Esophagus muscularis mucosa (tissue), 3 donors: ENCODE results near the gene SLCO3A1.

Experiments used
- EP300 ChIP-seq: sonication (generic); formaldehyde crosslinking; IDR thresholded peaks from one replicate; pipeline ENCODE4 v1.6.1; 2017; ENCODE audit warnings: antibody characterized with exemption
- POLR2A ChIP-seq: fragments of 450-650 bp; IDR thresholded peaks from one replicate; pipeline ENCODE4 v1.6.1; 2017; ENCODE audit warnings: antibody characterized with exemption, moderate library complexity, mild to moderate bottlenecking, low read depth
- POLR2AphosphoS5 ChIP-seq, 2 donors: sonication (generic); formaldehyde crosslinking; IDR thresholded peaks; one replicate each; pipeline ENCODE4 v1.6.1; 2017; ENCODE audit warnings: antibody characterized with exemption in 2 of 2

- TF ChIP-seq EP300 (no peak), POLR2A (no peak), POLR2AphosphoS5 (IDR thresholded peaks at IDR 0.05) (no peak)
These were observed at the start of gene SLCO3A1 for GRCh38 chr15:91853511-91853947.
